ENCODE measurements around the gene MBNL1.

The MBNL1 gene

GRCh38 chr3:152285509-152285908 is 16.8 kb downstream of the MBNL1 start:
- H3K9me3 ChIP-seq (ENCODE audit: control insufficient read depth in 1 of 2, low read length in 2 of 2): no peaks in the 10 kb centered on the region
- H3K27ac ChIP-seq (ENCODE audit: low read depth, low read length): no peak overlapping the region
- H3K4me3 ChIP-seq (ENCODE audit: low read depth in 1 of 2, low read length in 2 of 2): no peak overlapping the region
- H3K27me3 ChIP-seq (ENCODE audit: control insufficient read depth in 1 of 2, insufficient read depth in 2 of 2, low read length in 2 of 2): no peaks in the 10 kb centered on the region
- peaks cover 32 to 45% of the 10 kb centered on the region in 2 donors for H3K4me1 ChIP-seq (ENCODE audit: control insufficient read depth in 1 of 2, insufficient read depth in 2 of 2, low read length in 2 of 2)
- H3K36me3 ChIP-seq (ENCODE audit: control insufficient read depth in 1 of 2, insufficient read depth in 2 of 2, low read length in 2 of 2): no peaks in the 10 kb centered on the region
- H3K9ac ChIP-seq (ENCODE audit: low read depth in 1 of 2, low read length in 2 of 2): no peak overlapping the region

GRCh38 chr3:152287898-152288576 is 19.3 kb downstream of the MBNL1 start:
- Histone ChIP-seq H3K27ac (ENCODE audit: low read depth, low read length) (no peak overlapping the region), H3K4me3 (ENCODE audit: low read depth in 1 of 2, low read length in 2 of 2) (no peak overlapping the region), H3K9ac (ENCODE audit: low read depth in 1 of 2, low read length in 2 of 2) (no peak overlapping the region), H3K36me3 (ENCODE audit: control insufficient read depth in 1 of 2, insufficient read depth in 2 of 2, low read length in 2 of 2) (no peaks in the 10 kb centered on the region), H3K27me3 (ENCODE audit: control insufficient read depth in 1 of 2, insufficient read depth in 2 of 2, low read length in 2 of 2) (no peaks in the 10 kb centered on the region), H3K9me3 (ENCODE audit: control insufficient read depth in 1 of 2, low read length in 2 of 2) (no peaks in the 10 kb centered on the region), H3K4me1 (ENCODE audit: control insufficient read depth in 1 of 2, insufficient read depth in 2 of 2, low read length in 2 of 2) (peaks cover 15 to 40% of the 10 kb centered on the region in 2 donors)

- Histone ChIP-seq H3K36me3 (ENCODE audit: control insufficient read depth in 1 of 2, insufficient read depth in 2 of 2, low read length in 2 of 2) (no peaks in the 10 kb centered on the region), H3K9ac (ENCODE audit: low read depth in 1 of 2, low read length in 2 of 2) (no peak overlapping the region), H3K9me3 (ENCODE audit: control insufficient read depth in 1 of 2, low read length in 2 of 2) (no peaks in the 10 kb centered on the region), H3K27ac (ENCODE audit: low read depth, low read length) (no peak overlapping the region), H3K27me3 (ENCODE audit: control insufficient read depth in 1 of 2, insufficient read depth in 2 of 2, low read length in 2 of 2) (no peaks in the 10 kb centered on the region), H3K4me3 (ENCODE audit: low read depth in 1 of 2, low read length in 2 of 2) (no peak overlapping the region), H3K4me1 (ENCODE audit: control insufficient read depth in 1 of 2, insufficient read depth in 2 of 2, low read length in 2 of 2) (peaks cover 12 to 38% of the 10 kb centered on the region in 2 donors)
Measured at GRCh38 chr3:152288681-152289080, 20.0 kb downstream of the MBNL1 start.

GRCh38 chr3:152289708-152290107 is 21.0 kb downstream of the MBNL1 start:
- Histone ChIP-seq H3K9ac (ENCODE audit: low read depth in 1 of 2, low read length in 2 of 2) (no peak overlapping the region), H3K4me1 (ENCODE audit: control insufficient read depth in 1 of 2, insufficient read depth in 2 of 2, low read length in 2 of 2) (peaks cover 10 to 31% of the 10 kb centered on the region in 2 donors), H3K27ac (ENCODE audit: low read depth, low read length) (no peak overlapping the region), H3K36me3 (ENCODE audit: control insufficient read depth in 1 of 2, insufficient read depth in 2 of 2, low read length in 2 of 2) (no peaks in the 10 kb centered on the region), H3K9me3 (ENCODE audit: control insufficient read depth in 1 of 2, low read length in 2 of 2) (no peaks in the 10 kb centered on the region), H3K4me3 (ENCODE audit: low read depth in 1 of 2, low read length in 2 of 2) (no peak overlapping the region), H3K27me3 (ENCODE audit: control insufficient read depth in 1 of 2, insufficient read depth in 2 of 2, low read length in 2 of 2) (no peaks in the 10 kb centered on the region)

GRCh38 chr3:152290374-152290773 is 21.6 kb downstream of the MBNL1 start:
- peaks cover 12 to 34% of the 10 kb centered on the region in 2 donors for H3K4me1 ChIP-seq (ENCODE audit: control insufficient read depth in 1 of 2, insufficient read depth in 2 of 2, low read length in 2 of 2)
- H3K4me3 ChIP-seq (ENCODE audit: low read depth in 1 of 2, low read length in 2 of 2): no peak overlapping the region

GRCh38 chr3:152291238-152291637 is 22.5 kb downstream of the MBNL1 start:
- Histone ChIP-seq H3K27me3 (ENCODE audit: control insufficient read depth in 1 of 2, insufficient read depth in 2 of 2, low read length in 2 of 2) (no peaks in the 10 kb centered on the region), H3K27ac (ENCODE audit: low read depth, low read length) (no peak overlapping the region), H3K9ac (ENCODE audit: low read depth in 1 of 2, low read length in 2 of 2) (no peak overlapping the region), H3K4me1 (ENCODE audit: control insufficient read depth in 1 of 2, insufficient read depth in 2 of 2, low read length in 2 of 2) (peaks cover 21 to 42% of the 10 kb centered on the region in 2 donors), H3K36me3 (ENCODE audit: control insufficient read depth in 1 of 2, insufficient read depth in 2 of 2, low read length in 2 of 2) (no peaks in the 10 kb centered on the region), H3K4me3 (ENCODE audit: low read depth in 1 of 2, low read length in 2 of 2) (no peak overlapping the region), H3K9me3 (ENCODE audit: control insufficient read depth in 1 of 2, low read length in 2 of 2) (no peaks in the 10 kb centered on the region)

More at GRCh38 chr3:152290374-152290773, 21.6 kb downstream of the MBNL1 start:
- Histone ChIP-seq H3K9me3 (ENCODE audit: control insufficient read depth in 1 of 2, low read length in 2 of 2) (no peaks in the 10 kb centered on the region), H3K36me3 (ENCODE audit: control insufficient read depth in 1 of 2, insufficient read depth in 2 of 2, low read length in 2 of 2) (no peaks in the 10 kb centered on the region), H3K9ac (ENCODE audit: low read depth in 1 of 2, low read length in 2 of 2) (no peak overlapping the region), H3K27me3 (ENCODE audit: control insufficient read depth in 1 of 2, insufficient read depth in 2 of 2, low read length in 2 of 2) (no peaks in the 10 kb centered on the region), H3K27ac (ENCODE audit: low read depth, low read length) (no peak overlapping the region)

GRCh38 chr3:152291649-152292066 is 22.9 kb downstream of the MBNL1 start:
- H3K27me3 ChIP-seq (ENCODE audit: control insufficient read depth in 1 of 2, insufficient read depth in 2 of 2, low read length in 2 of 2): no peaks in the 10 kb centered on the region
- H3K9me3 ChIP-seq (ENCODE audit: control insufficient read depth in 1 of 2, low read length in 2 of 2): no peaks in the 10 kb centered on the region
- no peak overlapping the region for H3K9ac ChIP-seq (ENCODE audit: low read depth in 1 of 2, low read length in 2 of 2)
- H3K27ac ChIP-seq (ENCODE audit: low read depth, low read length): no peak overlapping the region
- H3K4me1 ChIP-seq (ENCODE audit: control insufficient read depth in 1 of 2, insufficient read depth in 2 of 2, low read length in 2 of 2): peaks cover 25 to 47% of the 10 kb centered on the region in 2 donors
- H3K4me3 ChIP-seq (ENCODE audit: low read depth in 1 of 2, low read length in 2 of 2): no peak overlapping the region
- no peaks in the 10 kb centered on the region for H3K36me3 ChIP-seq (ENCODE audit: control insufficient read depth in 1 of 2, insufficient read depth in 2 of 2, low read length in 2 of 2)

GRCh38 chr3:152292366-152292765 is 23.6 kb downstream of the MBNL1 start:
- no peaks in the 10 kb centered on the region for H3K36me3 ChIP-seq (ENCODE audit: control insufficient read depth in 1 of 2, insufficient read depth in 2 of 2, low read length in 2 of 2)
- no peak overlapping the region for H3K27ac ChIP-seq (ENCODE audit: low read depth, low read length)
- no peaks in the 10 kb centered on the region for H3K27me3 ChIP-seq (ENCODE audit: control insufficient read depth in 1 of 2, insufficient read depth in 2 of 2, low read length in 2 of 2)
- no peak overlapping the region for H3K4me3 ChIP-seq (ENCODE audit: low read depth in 1 of 2, low read length in 2 of 2)
- H3K9me3 ChIP-seq (ENCODE audit: control insufficient read depth in 1 of 2, low read length in 2 of 2): no peaks in the 10 kb centered on the region
- H3K4me1 ChIP-seq (ENCODE audit: control insufficient read depth in 1 of 2, insufficient read depth in 2 of 2, low read length in 2 of 2): peaks cover 29 to 48% of the 10 kb centered on the region in 2 donors
- H3K9ac ChIP-seq (ENCODE audit: low read depth in 1 of 2, low read length in 2 of 2): no peak overlapping the region

- Histone ChIP-seq H3K27ac (ENCODE audit: low read depth, low read length) (no peak overlapping the region), H3K9ac (ENCODE audit: low read depth in 1 of 2, low read length in 2 of 2) (no peak overlapping the region), H3K4me3 (ENCODE audit: low read depth in 1 of 2, low read length in 2 of 2) (no peak overlapping the region), H3K27me3 (ENCODE audit: control insufficient read depth in 1 of 2, insufficient read depth in 2 of 2, low read length in 2 of 2) (no peaks in the 10 kb centered on the region), H3K4me1 (ENCODE audit: control insufficient read depth in 1 of 2, insufficient read depth in 2 of 2, low read length in 2 of 2) (peaks cover 37 to 56% of the 10 kb centered on the region in 2 donors), H3K36me3 (ENCODE audit: control insufficient read depth in 1 of 2, insufficient read depth in 2 of 2, low read length in 2 of 2) (no peaks in the 10 kb centered on the region), H3K9me3 (ENCODE audit: control insufficient read depth in 1 of 2, low read length in 2 of 2) (no peaks in the 10 kb centered on the region)
Measured at GRCh38 chr3:152293347-152294006, 24.7 kb downstream of the MBNL1 start.

GRCh38 chr3:152295344-152295743 is 26.6 kb downstream of the MBNL1 start:
- H3K27me3 ChIP-seq (ENCODE audit: control insufficient read depth in 1 of 2, insufficient read depth in 2 of 2, low read length in 2 of 2): no peaks in the 10 kb centered on the region
- peaks cover 0 to 9% of the 10 kb centered on the region in 2 donors for H3K36me3 ChIP-seq (ENCODE audit: control insufficient read depth in 1 of 2, insufficient read depth in 2 of 2, low read length in 2 of 2)
- H3K4me3 ChIP-seq (ENCODE audit: low read depth in 1 of 2, low read length in 2 of 2): peak overlapping the region; percentile 36 to 47
- no peaks in the 10 kb centered on the region for H3K9me3 ChIP-seq (ENCODE audit: control insufficient read depth in 1 of 2, low read length in 2 of 2)
- H3K4me1 ChIP-seq (ENCODE audit: control insufficient read depth in 1 of 2, insufficient read depth in 2 of 2, low read length in 2 of 2): peaks cover 53 to 65% of the 10 kb centered on the region in 2 donors
- H3K9ac ChIP-seq (ENCODE audit: low read depth in 1 of 2, low read length in 2 of 2): no peak overlapping the region
- H3K27ac ChIP-seq (ENCODE audit: low read depth, low read length): no peak overlapping the region
